ENCODE results near the gene CENPX.

Gene CENPX

GRCh38 chr17:82022310-82022980, at the start of gene CENPX:
Gene CENPX (minus strand): TSS chr17:82022878. CDS start chr17:82022861, 17 bp downstream.
- no peak for TF ChIP-seq CTCF (IDR thresholded peaks at IDR 0.05; ENCODE audit: insufficient read depth, low read depth, low read length, missing control alignments)
- no peak for DNase-seq (ENCODE audit: low read depth)
- H3K4me3 ChIP-seq (ENCODE audit: low read depth, low read length), result peak within 1 kb of the TSS; percentile 62

GRCh38 chr17:82070611-82071010, 47.9 kb upstream of the CENPX start:
- H3K4me3 ChIP-seq (ENCODE audit: low read depth, low read length), result no peak overlapping the region
- no peak for DNase-seq (ENCODE audit: low read depth)
- no peak for TF ChIP-seq CTCF (IDR thresholded peaks at IDR 0.05; ENCODE audit: insufficient read depth, low read depth, low read length, missing control alignments)

GRCh38 chr17:82065638-82066303, 43.1 kb upstream of the CENPX start, which contains the start of gene DUS1L:
Gene DUS1L (minus strand): TSS chr17:82065804. CDS start chr17:82065059, 745 bp downstream.
- DNase-seq (ENCODE audit: low read depth), result peak; percentile 83
- peak within 1 kb of the TSS; percentile 98 for H3K4me3 ChIP-seq (ENCODE audit: low read depth, low read length)
- no peak for TF ChIP-seq CTCF (IDR thresholded peaks at IDR 0.05; ENCODE audit: insufficient read depth, low read depth, low read length, missing control alignments)

- no peak for TF ChIP-seq CTCF (IDR thresholded peaks at IDR 0.05; ENCODE audit: insufficient read depth, low read depth, low read length, missing control alignments)
- peak; percentile 38 for DNase-seq (ENCODE audit: low read depth)
- H3K4me3 ChIP-seq (ENCODE audit: low read depth, low read length), result peak overlapping the region; percentile 98
Measured at GRCh38 chr17:82065193-82065637, 42.5 kb upstream of the CENPX start.

- DNase-seq (ENCODE audit: low read depth), result peak; percentile 48
- TF ChIP-seq CTCF (IDR thresholded peaks at IDR 0.05; ENCODE audit: insufficient read depth, low read depth, low read length, missing control alignments), result no peak
- H3K4me3 ChIP-seq (ENCODE audit: low read depth, low read length), result peak overlapping the region; percentile 98
Measured at GRCh38 chr17:82064433-82065192, 41.9 kb upstream of the CENPX start.

- no peak for TF ChIP-seq CTCF (IDR thresholded peaks at IDR 0.05; ENCODE audit: insufficient read depth, low read depth, low read length, missing control alignments)
- no peak overlapping the region; the same call in 1 of the 2 replicates for H3K4me3 ChIP-seq (ENCODE audit: low read depth, low read length)
- no peak for DNase-seq (ENCODE audit: low read depth)
Measured at GRCh38 chr17:82063424-82064415, 41.0 kb upstream of the CENPX start.
